Measurements from ENCODE around the gene PTCH1. TPM values are rescaled to one million over a fixed set of nuclear protein-coding genes. Genes with fewer than 3 reads are reported as not detected.

PTCH1 gene
- total and polyA plus RNA-seq, 2 experiments from 2014 or later = 21.4 to 34.1 TPM

DNA sequence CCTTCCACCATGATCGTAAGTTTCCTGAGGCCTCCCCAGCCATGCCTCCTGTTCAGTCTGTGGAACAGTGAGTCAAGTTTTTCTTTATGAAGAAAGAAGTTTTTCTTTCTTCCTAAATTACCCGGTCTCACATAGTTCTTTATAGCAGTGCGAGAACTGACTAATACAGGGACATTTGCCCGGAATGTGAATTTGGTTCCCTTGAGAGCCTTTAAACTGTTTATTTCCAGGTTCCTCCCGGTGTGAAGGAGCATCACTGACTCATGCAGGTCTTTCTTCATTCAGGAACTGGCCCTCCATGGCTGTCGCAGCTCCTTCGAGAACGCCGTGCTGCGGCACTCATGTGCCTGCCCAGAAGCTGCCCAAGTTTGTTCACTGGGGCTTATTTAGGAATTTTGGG lies 87.7 kb downstream of the PTCH1 start:
- no peak for TF ChIP-seq JUNB (IDR thresholded peaks at IDR 0.05; ENCODE audit: unreplicated experiment)
- TF ChIP-seq ZNF114 (CRISPR knock-in tag; IDR thresholded peaks at IDR 0.05) = no peak
- TF ChIP-seq STAT1 (IDR thresholded peaks at IDR 0.05; ENCODE audit: unreplicated experiment) = no peak

DNA sequence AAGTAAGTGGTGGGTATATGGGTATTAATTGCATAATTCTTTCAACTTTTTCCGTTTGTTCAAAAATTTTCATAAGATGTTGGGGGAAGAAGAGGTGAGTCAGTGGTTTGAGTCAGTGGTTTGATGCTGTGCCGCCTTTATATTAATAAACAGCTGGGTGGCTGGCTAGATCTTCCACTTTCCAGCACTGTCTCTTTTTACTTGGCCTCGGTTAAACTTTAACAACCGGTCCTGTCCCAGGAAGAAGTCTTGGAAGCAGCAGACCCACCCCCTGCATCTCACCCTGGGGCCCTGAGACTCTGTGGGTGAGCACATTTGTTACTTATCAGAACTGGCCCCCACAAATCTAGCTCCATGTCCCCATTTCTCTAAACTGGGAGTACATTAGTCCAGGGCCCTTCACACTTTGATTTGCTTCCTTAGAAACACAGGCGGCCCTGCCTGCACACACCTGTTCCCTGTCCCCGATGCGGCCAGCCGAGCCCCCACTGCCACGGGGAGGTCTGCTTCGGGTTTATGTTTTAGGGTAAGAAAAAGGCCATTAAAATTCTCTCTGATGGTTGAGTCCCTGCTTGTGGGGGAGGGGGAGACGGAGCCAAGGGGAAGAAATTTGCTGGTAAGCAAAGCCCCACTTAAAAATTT lies 90.7 kb downstream of the PTCH1 start:
- Mint-ChIP-seq H3K27ac (peak overlapping the region; percentile 96), H3K27me3 (ENCODE audit: insufficient read depth, low read depth, poor library complexity) (peaks cover 11% of the 10 kb centered on the region), H3K4me3 (peak overlapping the region; percentile 88), H3K4me1 (peaks cover 8% of the 10 kb centered on the region; the same call in 2 of the 3 replicates), H3K9me3 (peaks cover 41% of the 10 kb centered on the region), H3K36me3 (ENCODE audit: low read depth) (peaks cover 51% of the 10 kb centered on the region)
- H3K27me3 ChIP-seq (ENCODE audit: insufficient read depth) = no peaks in the 10 kb centered on the region
- peaks cover 13% of the 10 kb centered on the region for H3F3A ChIP-seq (replicated peaks; ENCODE audit: low read depth)
- H3K36me3 ChIP-seq (ENCODE audit: insufficient read depth) = no peaks in the 10 kb centered on the region
- H3K27ac ChIP-seq (ENCODE audit: low read depth) = peak overlapping the region; percentile 99
- peak overlapping the region; percentile 82 for H3K4me2 ChIP-seq
- H3K4me3 ChIP-seq = peak overlapping the region; percentile 65
- H3K9me2 ChIP-seq (ENCODE audit: insufficient read depth) = peaks cover 7% of the 10 kb centered on the region; the same call in 1 of the 2 replicates
- DNase-seq (ENCODE audit: low spot score) (no peak), ATAC-seq (peak; percentile 44)
- no peaks in the 10 kb centered on the region for H4K20me1 ChIP-seq (replicated peaks; ENCODE audit: insufficient read depth)
- peaks cover 12% of the 10 kb centered on the region for H3K4me1 ChIP-seq (ENCODE audit: insufficient read depth)
- H3K79me2 ChIP-seq (replicated peaks; ENCODE audit: insufficient read depth) = peaks cover 4% of the 10 kb centered on the region; the same call in 1 of the 2 replicates
- H2AFZ ChIP-seq = peak overlapping the region; percentile 78
- TF ChIP-seq, protein P1, sequence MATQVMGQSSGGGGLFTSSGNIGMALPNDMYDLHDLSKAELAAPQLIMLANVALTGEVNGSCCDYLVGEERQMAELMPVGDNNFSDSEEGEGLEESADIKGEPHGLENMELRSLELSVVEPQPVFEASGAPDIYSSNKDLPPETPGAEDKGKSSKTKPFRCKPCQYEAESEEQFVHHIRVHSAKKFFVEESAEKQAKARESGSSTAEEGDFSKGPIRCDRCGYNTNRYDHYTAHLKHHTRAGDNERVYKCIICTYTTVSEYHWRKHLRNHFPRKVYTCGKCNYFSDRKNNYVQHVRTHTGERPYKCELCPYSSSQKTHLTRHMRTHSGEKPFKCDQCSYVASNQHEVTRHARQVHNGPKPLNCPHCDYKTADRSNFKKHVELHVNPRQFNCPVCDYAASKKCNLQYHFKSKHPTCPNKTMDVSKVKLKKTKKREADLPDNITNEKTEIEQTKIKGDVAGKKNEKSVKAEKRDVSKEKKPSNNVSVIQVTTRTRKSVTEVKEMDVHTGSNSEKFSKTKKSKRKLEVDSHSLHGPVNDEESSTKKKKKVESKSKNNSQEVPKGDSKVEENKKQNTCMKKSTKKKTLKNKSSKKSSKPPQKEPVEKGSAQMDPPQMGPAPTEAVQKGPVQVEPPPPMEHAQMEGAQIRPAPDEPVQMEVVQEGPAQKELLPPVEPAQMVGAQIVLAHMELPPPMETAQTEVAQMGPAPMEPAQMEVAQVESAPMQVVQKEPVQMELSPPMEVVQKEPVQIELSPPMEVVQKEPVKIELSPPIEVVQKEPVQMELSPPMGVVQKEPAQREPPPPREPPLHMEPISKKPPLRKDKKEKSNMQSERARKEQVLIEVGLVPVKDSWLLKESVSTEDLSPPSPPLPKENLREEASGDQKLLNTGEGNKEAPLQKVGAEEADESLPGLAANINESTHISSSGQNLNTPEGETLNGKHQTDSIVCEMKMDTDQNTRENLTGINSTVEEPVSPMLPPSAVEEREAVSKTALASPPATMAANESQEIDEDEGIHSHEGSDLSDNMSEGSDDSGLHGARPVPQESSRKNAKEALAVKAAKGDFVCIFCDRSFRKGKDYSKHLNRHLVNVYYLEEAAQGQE (IDR thresholded peaks at IDR 0.05; ENCODE audit: unreplicated experiment) = no peak
- no peak for TF ChIP-seq EZH2phosphoT487 (IDR thresholded peaks at IDR 0.05; ENCODE audit: unreplicated experiment)
- no peak for TF ChIP-seq NANOG (IDR thresholded peaks at IDR 0.05; ENCODE audit: borderline replicate concordance)
- TF ChIP-seq CREB1 (CRISPR knock-in tag; IDR thresholded peaks at IDR 0.05; ENCODE audit: low read depth) = no peak
- TF ChIP-seq JUNB (IDR thresholded peaks at IDR 0.05; ENCODE audit: unreplicated experiment) = no peak
- TF ChIP-seq, protein P2, sequence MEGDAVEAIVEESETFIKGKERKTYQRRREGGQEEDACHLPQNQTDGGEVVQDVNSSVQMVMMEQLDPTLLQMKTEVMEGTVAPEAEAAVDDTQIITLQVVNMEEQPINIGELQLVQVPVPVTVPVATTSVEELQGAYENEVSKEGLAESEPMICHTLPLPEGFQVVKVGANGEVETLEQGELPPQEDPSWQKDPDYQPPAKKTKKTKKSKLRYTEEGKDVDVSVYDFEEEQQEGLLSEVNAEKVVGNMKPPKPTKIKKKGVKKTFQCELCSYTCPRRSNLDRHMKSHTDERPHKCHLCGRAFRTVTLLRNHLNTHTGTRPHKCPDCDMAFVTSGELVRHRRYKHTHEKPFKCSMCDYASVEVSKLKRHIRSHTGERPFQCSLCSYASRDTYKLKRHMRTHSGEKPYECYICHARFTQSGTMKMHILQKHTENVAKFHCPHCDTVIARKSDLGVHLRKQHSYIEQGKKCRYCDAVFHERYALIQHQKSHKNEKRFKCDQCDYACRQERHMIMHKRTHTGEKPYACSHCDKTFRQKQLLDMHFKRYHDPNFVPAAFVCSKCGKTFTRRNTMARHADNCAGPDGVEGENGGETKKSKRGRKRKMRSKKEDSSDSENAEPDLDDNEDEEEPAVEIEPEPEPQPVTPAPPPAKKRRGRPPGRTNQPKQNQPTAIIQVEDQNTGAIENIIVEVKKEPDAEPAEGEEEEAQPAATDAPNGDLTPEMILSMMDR (conservative IDR thresholded peaks at IDR 0.05; ENCODE audit: low read depth in 2 of 2) = no peak
- TF ChIP-seq, protein P3, sequence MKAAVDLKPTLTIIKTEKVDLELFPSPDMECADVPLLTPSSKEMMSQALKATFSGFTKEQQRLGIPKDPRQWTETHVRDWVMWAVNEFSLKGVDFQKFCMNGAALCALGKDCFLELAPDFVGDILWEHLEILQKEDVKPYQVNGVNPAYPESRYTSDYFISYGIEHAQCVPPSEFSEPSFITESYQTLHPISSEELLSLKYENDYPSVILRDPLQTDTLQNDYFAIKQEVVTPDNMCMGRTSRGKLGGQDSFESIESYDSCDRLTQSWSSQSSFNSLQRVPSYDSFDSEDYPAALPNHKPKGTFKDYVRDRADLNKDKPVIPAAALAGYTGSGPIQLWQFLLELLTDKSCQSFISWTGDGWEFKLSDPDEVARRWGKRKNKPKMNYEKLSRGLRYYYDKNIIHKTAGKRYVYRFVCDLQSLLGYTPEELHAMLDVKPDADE (IDR thresholded peaks at IDR 0.05) = no peak
- TF ChIP-seq ZNF331 (CRISPR knock-in tag; IDR thresholded peaks at IDR 0.05; ENCODE audit: low read depth) = no peak
- no peak for TF ChIP-seq EZH2 (IDR thresholded peaks at IDR 0.05; ENCODE audit: low read depth, unreplicated experiment)

More for the DNA sequence above, 87.7 kb downstream of the PTCH1 start:
- Mint-ChIP-seq H3K36me3 (ENCODE audit: low read depth) (peaks cover 22% of the 10 kb centered on the region), H3K9me3 (peaks cover 18% of the 10 kb centered on the region), H3K27me3 (ENCODE audit: insufficient read depth, low read depth, poor library complexity) (peaks cover 12% of the 10 kb centered on the region), H3K4me1 (peaks cover 10% of the 10 kb centered on the region), H3K27ac (no peak overlapping the region), H3K4me3 (no peak overlapping the region)
- Histone ChIP-seq H3K9me2 (ENCODE audit: insufficient read depth) (peaks cover 7% of the 10 kb centered on the region; the same call in 1 of the 2 replicates), H3K27me3 (ENCODE audit: insufficient read depth) (no peaks in the 10 kb centered on the region), H3F3A (replicated peaks; ENCODE audit: low read depth) (peaks cover 13% of the 10 kb centered on the region), H3K27ac (ENCODE audit: low read depth) (no peak overlapping the region), H2AFZ (0 out of 2 replicates have a peak overlapping the region, but pooled peaks have one; percentile 10), H3K79me2 (replicated peaks; ENCODE audit: insufficient read depth) (no peaks in the 10 kb centered on the region), H3K36me3 (ENCODE audit: insufficient read depth) (no peaks in the 10 kb centered on the region), H3K4me1 (ENCODE audit: insufficient read depth) (peaks cover 12% of the 10 kb centered on the region), H3K4me3 (no peak overlapping the region), H4K20me1 (replicated peaks; ENCODE audit: insufficient read depth) (no peaks in the 10 kb centered on the region), H3K4me2 (no peak overlapping the region)
- ATAC-seq = no peak
- DNase-seq (ENCODE audit: low spot score) = no peak

All from GM23338 (cell line).